GM23338 (cell line): Measurements from ENCODE around the gene SKP1. TPM values are rescaled to one million over a fixed set of nuclear protein-coding genes. Genes with fewer than 3 reads are reported as not detected.

Experiments
- ATAC-seq: fragments of 200-7000 bp; cut with Tn5 transposase; 3 replicates; pipeline ENCODE4 v1.9.1; 2020
- DNase-seq: peaks from one replicate; pipeline ENCODE4 v3.0.0-alpha.2; 2015; ENCODE audit warnings: low spot score
- H2AFZ ChIP-seq: fragments of 200-600 bp; sonication (generic); 2 replicates; pipeline ENCODE4 v1.8.0; 2016; ENCODE audit warnings: antibody characterized with exemption, mild to moderate bottlenecking, moderate library complexity
- H3F3A ChIP-seq: fragments of 200-600 bp; sonication (generic); replicated peaks from 2 replicates; pipeline ENCODE4 v1.8.0; 2017; ENCODE audit warnings: antibody characterized with exemption, mixed run types, low read depth
- H3K27ac ChIP-seq: fragments of 200-600 bp; sonication (generic); 2 replicates; pipeline ENCODE4 v1.6.1; 2016; ENCODE audit warnings: low read depth
- H3K27me3 ChIP-seq: fragments of 200-600 bp; sonication (generic); 2 replicates; pipeline ENCODE4 v1.8.0; 2016; ENCODE audit warnings: mild to moderate bottlenecking, mixed run types, moderate library complexity; ENCODE audit not compliant: insufficient read depth
- H3K36me3 ChIP-seq: fragments of 200-600 bp; sonication (generic); 2 replicates; pipeline ENCODE4 v1.8.0; 2016; ENCODE audit warnings: mild to moderate bottlenecking; ENCODE audit not compliant: insufficient read depth
- H3K4me1 ChIP-seq: fragments of 200-600 bp; sonication (generic); 2 replicates; pipeline ENCODE4 v1.8.0; 2016; ENCODE audit warnings: mild to moderate bottlenecking, moderate library complexity; ENCODE audit not compliant: insufficient read depth
- H3K4me2 ChIP-seq: fragments of 200-600 bp; sonication (generic); 2 replicates; pipeline ENCODE4 v1.7.1; 2017; ENCODE audit warnings: mixed run types
- H3K4me3 ChIP-seq: fragments of 200-600 bp; sonication (generic); 2 replicates; pipeline ENCODE4 v1.6.1; 2016; ENCODE audit warnings: mixed run types
- H3K79me2 ChIP-seq: fragments of 200-600 bp; sonication (generic); replicated peaks from 2 replicates; pipeline ENCODE4 v1.8.0; 2017; ENCODE audit warnings: mild to moderate bottlenecking; ENCODE audit not compliant: insufficient read depth
- H3K9me2 ChIP-seq: fragments of 200-600 bp; sonication (generic); 2 replicates; pipeline ENCODE4 v1.8.0; 2017; ENCODE audit not compliant: insufficient read depth
- H4K20me1 ChIP-seq: fragments of 200-600 bp; sonication (generic); replicated peaks from 2 replicates; pipeline ENCODE4 v1.8.0; 2017; ENCODE audit warnings: mild to moderate bottlenecking; ENCODE audit not compliant: insufficient read depth
- H3K27ac Mint-ChIP-seq: 2 replicates; pipeline ENCODE4 v1.8.0; 2020; ENCODE audit warnings: inconsistent platforms, mild to moderate bottlenecking, moderate library complexity, mixed read lengths
- H3K27me3 Mint-ChIP-seq: 3 replicates; pipeline ENCODE4 v1.8.0; 2022; ENCODE audit warnings: low read depth, mild to moderate bottlenecking, moderate library complexity, mixed read lengths, inconsistent platforms; ENCODE audit not compliant: insufficient read depth, poor library complexity
- H3K36me3 Mint-ChIP-seq: 3 replicates; pipeline ENCODE4 v1.8.0; 2021; ENCODE audit warnings: low read depth, mild to moderate bottlenecking, inconsistent platforms, moderate library complexity, mixed read lengths
- H3K4me1 Mint-ChIP-seq: 3 replicates; pipeline ENCODE4 v1.8.0; 2020; ENCODE audit warnings: mild to moderate bottlenecking, inconsistent platforms, mixed read lengths
- H3K4me3 Mint-ChIP-seq: 3 replicates; pipeline ENCODE4 v1.8.0; 2021; ENCODE audit warnings: moderate library complexity, mild to moderate bottlenecking, inconsistent platforms, mixed read lengths
- H3K9me3 Mint-ChIP-seq: 3 replicates; pipeline ENCODE4 v1.8.0; 2020; ENCODE audit warnings: moderate library complexity, mild to moderate bottlenecking, inconsistent platforms, mixed read lengths
- CREB1 ChIP-seq: fragments of 250-450 bp; sonication (Bioruptor Pico); IDR thresholded peaks from 2 replicates; pipeline ENCODE4 v1.5.0; 2020; ENCODE audit warnings: low read depth, mild to moderate bottlenecking, moderate library complexity
- EZH2 ChIP-seq: fragments of 200-600 bp; sonication (generic); IDR thresholded peaks from one replicate; pipeline ENCODE4 v1.8.0; 2017; ENCODE audit warnings: antibody characterized with exemption, mild to moderate bottlenecking, low read depth; ENCODE audit not compliant: unreplicated experiment
- NANOG ChIP-seq: IDR thresholded peaks from 2 replicates; pipeline ENCODE4 v1.6.1; 2016; ENCODE audit warnings: antibody characterized with exemption, borderline replicate concordance
- POLR2AphosphoS5 ChIP-seq: IDR thresholded peaks from 2 replicates; pipeline ENCODE4 v1.6.1; 2016; ENCODE audit warnings: antibody characterized with exemption, low read depth
- STAT1 ChIP-seq: IDR thresholded peaks from one replicate; pipeline ENCODE4 v1.6.1; 2016; ENCODE audit warnings: antibody characterized with exemption; ENCODE audit not compliant: unreplicated experiment
- ZNF114 ChIP-seq: fragments of 250-450 bp; sonication (Bioruptor Pico); IDR thresholded peaks from 2 replicates; pipeline ENCODE4 v1.5.0; 2020; ENCODE audit warnings: mild to moderate bottlenecking, moderate library complexity
- ZNF331 ChIP-seq: fragments of 250-450 bp; sonication (Bioruptor Pico); IDR thresholded peaks from 2 replicates; pipeline ENCODE4 v1.5.0; 2020; ENCODE audit warnings: low read depth, mild to moderate bottlenecking, moderate library complexity
- polyA plus RNA-seq: library from polyadenylated mRNA; unstranded; fragments of >200 nt; fragmentation: Nextera tagmentation; extraction: Ambion mirVana; gene quantifications from 2 replicates; pipeline ENCODE4 v1.2.1, GENCODE V29; 2016
- total RNA-seq: library from RNA; depleted of rRNA; stranded (reverse); fragments of >200 nt; shearing (Covaris generic); gene quantifications from 2 replicates; pipeline ENCODE4 v1.2.3, GENCODE V29; 2014
- TF ChIP-seq, protein P1 (sequence below): fragments of 250-450 bp; sonication (Bioruptor Pico); IDR thresholded peaks from 2 replicates; pipeline ENCODE4 v1.5.0; 2020; ENCODE audit warnings: mild to moderate bottlenecking, moderate library complexity
- TF ChIP-seq, protein P2 (sequence below): IDR thresholded peaks from one replicate; pipeline ENCODE4 v1.6.1; 2018; ENCODE audit warnings: antibody characterized with exemption; ENCODE audit not compliant: unreplicated experiment
- TF ChIP-seq, protein P3 (sequence below), 2 experiments: fragments of 200-600 bp in 1 of 2; sonication (generic) in 1 of 2; conservative IDR thresholded peaks; 2 replicates each; pipeline versions ENCODE4 v1.5.1 to v1.6.1; 2016 to 2017; ENCODE audit warnings: antibody characterized with exemption in 2 of 2, low read depth in 2 of 2, mild to moderate bottlenecking in 2 of 2, moderate library complexity in 1 of 2

The SKP1 gene
- total and polyA plus RNA-seq, 2 experiments from 2014 or later = 244 to 440 TPM

DNA sequence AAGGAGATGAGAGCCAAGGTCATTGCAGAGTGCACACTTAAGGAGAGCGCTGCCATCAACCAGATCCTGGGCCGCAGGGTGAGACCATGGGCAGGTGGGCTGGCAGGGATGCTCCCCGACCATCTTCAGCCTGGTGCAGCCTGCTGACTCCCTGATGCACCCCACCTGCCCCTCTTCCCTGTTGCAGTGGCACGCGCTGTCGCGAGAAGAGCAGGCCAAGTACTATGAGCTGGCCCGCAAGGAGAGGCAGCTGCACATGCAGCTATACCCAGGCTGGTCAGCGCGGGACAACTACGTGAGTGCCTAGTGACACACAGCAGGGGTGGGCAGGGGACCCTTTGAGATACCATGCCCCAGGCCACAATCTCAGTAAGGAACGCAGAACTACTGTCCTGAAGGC, 33.9 kb downstream of the SKP1 start:
- Histone ChIP-seq H3K4me1 (peaks cover 6% of the 10 kb centered on the region; the same call in 1 of the 2 replicates), H3K79me2 (peaks cover 8% of the 10 kb centered on the region), H3K27ac (no peak overlapping the region), H3F3A (peaks cover 8% of the 10 kb centered on the region; the same call in 1 of the 2 replicates), H3K4me2 (no peak overlapping the region), H4K20me1 (peaks cover 35% of the 10 kb centered on the region), H3K27me3 (no peaks in the 10 kb centered on the region), H3K9me2 (no peaks in the 10 kb centered on the region), H2AFZ (no peak overlapping the region), H3K4me3 (no peak overlapping the region), H3K36me3 (peaks cover 6% of the 10 kb centered on the region; the same call in 1 of the 2 replicates)
- H3K4me1 Mint-ChIP-seq = peaks cover 8% of the 10 kb centered on the region
- H3K4me3 Mint-ChIP-seq = no peak overlapping the region
- no peak overlapping the region for H3K27ac Mint-ChIP-seq
- H3K36me3 Mint-ChIP-seq = peaks cover 25% of the 10 kb centered on the region
- TF ChIP-seq, protein P1, sequence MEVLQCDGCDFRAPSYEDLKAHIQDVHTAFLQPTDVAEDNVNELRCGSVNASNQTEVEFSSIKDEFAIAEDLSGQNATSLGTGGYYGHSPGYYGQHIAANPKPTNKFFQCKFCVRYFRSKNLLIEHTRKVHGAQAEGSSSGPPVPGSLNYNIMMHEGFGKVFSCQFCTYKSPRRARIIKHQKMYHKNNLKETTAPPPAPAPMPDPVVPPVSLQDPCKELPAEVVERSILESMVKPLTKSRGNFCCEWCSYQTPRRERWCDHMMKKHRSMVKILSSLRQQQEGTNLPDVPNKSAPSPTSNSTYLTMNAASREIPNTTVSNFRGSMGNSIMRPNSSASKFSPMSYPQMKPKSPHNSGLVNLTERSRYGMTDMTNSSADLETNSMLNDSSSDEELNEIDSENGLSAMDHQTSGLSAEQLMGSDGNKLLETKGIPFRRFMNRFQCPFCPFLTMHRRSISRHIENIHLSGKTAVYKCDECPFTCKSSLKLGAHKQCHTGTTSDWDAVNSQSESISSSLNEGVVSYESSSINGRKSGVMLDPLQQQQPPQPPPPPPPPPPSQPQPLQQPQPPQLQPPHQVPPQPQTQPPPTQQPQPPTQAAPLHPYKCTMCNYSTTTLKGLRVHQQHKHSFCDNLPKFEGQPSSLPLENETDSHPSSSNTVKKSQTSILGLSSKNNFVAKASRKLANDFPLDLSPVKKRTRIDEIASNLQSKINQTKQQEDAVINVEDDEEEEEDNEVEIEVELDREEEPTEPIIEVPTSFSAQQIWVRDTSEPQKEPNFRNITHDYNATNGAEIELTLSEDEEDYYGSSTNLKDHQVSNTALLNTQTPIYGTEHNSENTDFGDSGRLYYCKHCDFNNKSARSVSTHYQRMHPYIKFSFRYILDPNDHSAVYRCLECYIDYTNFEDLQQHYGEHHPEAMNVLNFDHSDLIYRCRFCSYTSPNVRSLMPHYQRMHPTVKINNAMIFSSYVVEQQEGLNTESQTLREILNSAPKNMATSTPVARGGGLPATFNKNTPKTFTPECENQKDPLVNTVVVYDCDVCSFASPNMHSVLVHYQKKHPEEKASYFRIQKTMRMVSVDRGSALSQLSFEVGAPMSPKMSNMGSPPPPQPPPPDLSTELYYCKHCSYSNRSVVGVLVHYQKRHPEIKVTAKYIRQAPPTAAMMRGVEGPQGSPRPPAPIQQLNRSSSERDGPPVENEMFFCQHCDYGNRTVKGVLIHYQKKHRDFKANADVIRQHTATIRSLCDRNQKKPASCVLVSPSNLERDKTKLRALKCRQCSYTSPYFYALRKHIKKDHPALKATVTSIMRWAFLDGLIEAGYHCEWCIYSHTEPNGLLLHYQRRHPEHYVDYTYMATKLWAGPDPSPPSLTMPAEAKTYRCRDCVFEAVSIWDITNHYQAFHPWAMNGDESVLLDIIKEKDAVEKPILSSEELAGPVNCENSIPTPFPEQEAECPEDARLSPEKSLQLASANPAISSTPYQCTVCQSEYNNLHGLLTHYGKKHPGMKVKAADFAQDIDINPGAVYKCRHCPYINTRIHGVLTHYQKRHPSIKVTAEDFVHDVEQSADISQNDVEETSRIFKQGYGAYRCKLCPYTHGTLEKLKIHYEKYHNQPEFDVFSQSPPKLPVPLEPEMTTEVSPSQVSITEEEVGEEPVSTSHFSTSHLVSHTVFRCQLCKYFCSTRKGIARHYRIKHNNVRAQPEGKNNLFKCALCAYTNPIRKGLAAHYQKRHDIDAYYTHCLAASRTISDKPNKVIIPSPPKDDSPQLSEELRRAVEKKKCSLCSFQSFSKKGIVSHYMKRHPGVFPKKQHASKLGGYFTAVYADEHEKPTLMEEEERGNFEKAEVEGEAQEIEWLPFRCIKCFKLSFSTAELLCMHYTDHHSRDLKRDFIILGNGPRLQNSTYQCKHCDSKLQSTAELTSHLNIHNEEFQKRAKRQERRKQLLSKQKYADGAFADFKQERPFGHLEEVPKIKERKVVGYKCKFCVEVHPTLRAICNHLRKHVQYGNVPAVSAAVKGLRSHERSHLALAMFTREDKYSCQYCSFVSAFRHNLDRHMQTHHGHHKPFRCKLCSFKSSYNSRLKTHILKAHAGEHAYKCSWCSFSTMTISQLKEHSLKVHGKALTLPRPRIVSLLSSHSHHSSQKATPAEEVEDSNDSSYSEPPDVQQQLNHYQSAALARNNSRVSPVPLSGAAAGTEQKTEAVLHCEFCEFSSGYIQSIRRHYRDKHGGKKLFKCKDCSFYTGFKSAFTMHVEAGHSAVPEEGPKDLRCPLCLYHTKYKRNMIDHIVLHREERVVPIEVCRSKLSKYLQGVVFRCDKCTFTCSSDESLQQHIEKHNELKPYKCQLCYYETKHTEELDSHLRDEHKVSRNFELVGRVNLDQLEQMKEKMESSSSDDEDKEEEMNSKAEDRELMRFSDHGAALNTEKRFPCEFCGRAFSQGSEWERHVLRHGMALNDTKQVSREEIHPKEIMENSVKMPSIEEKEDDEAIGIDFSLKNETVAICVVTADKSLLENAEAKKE (CRISPR knock-in tag) = no peak
- TF ChIP-seq EZH2 (no peak), STAT1 (no peak), CREB1 (CRISPR knock-in tag) (no peak), ZNF114 (CRISPR knock-in tag) (no peak), NANOG (no peak), ZNF331 (CRISPR knock-in tag) (no peak), POLR2AphosphoS5 (no peak)
- TF ChIP-seq, protein P2, sequence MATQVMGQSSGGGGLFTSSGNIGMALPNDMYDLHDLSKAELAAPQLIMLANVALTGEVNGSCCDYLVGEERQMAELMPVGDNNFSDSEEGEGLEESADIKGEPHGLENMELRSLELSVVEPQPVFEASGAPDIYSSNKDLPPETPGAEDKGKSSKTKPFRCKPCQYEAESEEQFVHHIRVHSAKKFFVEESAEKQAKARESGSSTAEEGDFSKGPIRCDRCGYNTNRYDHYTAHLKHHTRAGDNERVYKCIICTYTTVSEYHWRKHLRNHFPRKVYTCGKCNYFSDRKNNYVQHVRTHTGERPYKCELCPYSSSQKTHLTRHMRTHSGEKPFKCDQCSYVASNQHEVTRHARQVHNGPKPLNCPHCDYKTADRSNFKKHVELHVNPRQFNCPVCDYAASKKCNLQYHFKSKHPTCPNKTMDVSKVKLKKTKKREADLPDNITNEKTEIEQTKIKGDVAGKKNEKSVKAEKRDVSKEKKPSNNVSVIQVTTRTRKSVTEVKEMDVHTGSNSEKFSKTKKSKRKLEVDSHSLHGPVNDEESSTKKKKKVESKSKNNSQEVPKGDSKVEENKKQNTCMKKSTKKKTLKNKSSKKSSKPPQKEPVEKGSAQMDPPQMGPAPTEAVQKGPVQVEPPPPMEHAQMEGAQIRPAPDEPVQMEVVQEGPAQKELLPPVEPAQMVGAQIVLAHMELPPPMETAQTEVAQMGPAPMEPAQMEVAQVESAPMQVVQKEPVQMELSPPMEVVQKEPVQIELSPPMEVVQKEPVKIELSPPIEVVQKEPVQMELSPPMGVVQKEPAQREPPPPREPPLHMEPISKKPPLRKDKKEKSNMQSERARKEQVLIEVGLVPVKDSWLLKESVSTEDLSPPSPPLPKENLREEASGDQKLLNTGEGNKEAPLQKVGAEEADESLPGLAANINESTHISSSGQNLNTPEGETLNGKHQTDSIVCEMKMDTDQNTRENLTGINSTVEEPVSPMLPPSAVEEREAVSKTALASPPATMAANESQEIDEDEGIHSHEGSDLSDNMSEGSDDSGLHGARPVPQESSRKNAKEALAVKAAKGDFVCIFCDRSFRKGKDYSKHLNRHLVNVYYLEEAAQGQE = no peak
- TF ChIP-seq, protein P3, sequence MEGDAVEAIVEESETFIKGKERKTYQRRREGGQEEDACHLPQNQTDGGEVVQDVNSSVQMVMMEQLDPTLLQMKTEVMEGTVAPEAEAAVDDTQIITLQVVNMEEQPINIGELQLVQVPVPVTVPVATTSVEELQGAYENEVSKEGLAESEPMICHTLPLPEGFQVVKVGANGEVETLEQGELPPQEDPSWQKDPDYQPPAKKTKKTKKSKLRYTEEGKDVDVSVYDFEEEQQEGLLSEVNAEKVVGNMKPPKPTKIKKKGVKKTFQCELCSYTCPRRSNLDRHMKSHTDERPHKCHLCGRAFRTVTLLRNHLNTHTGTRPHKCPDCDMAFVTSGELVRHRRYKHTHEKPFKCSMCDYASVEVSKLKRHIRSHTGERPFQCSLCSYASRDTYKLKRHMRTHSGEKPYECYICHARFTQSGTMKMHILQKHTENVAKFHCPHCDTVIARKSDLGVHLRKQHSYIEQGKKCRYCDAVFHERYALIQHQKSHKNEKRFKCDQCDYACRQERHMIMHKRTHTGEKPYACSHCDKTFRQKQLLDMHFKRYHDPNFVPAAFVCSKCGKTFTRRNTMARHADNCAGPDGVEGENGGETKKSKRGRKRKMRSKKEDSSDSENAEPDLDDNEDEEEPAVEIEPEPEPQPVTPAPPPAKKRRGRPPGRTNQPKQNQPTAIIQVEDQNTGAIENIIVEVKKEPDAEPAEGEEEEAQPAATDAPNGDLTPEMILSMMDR (conservative IDR thresholded peaks at IDR 0.05; ENCODE audit: low read depth in 2 of 2) = no peak
- no peak for DNase-seq
- no peak for ATAC-seq
- no peaks in the 10 kb centered on the region for H3K9me3 Mint-ChIP-seq
- H3K27me3 Mint-ChIP-seq = peaks cover 9% of the 10 kb centered on the region
